ENCODE measurements around the gene C6.

C6 gene

DNA sequence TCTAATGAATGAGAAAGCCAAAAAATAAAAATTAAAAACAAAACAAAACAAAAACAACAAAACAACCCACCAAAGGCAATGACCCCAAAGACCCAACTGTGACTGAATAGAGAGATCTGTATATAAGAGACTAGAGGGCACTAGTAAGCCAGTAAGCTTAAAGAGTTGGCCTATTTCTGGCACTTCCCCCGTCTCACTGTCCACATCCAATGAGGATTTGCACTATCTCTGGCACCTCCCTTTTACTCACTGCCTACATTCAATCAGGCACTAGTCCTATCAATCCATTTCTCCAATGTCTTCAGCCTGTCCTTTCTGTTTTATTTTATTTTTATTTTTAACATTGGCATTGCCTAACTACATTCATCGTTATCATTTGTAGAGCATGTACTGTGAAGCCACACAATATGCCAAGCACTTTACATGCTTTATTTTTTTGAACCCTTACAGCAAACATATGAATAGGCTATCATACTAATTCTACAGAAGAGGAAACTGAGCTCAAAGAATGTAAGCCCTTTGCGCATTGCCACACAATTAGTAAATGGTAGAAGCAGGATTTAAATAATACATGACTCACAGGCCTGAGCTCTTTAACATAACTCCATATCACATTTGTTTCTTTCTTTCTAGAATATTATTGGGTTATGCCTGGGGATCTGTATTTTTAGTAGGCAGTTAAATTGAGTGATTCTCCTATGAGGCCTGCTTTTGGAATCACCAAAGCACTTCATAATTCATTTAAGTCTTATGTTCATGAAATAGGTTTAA lies 70.0 kb downstream of the C6 start:
- H3K27me3 ChIP-seq (ENCODE audit: insufficient read depth, low read length), result no peaks in the 10 kb centered on the region
- H3K36me3 ChIP-seq (ENCODE audit: insufficient read depth, low read length), result no peaks in the 10 kb centered on the region
- H3K27ac ChIP-seq (ENCODE audit: low read depth, low read length), result no peak overlapping the region
- no peaks in the 10 kb centered on the region for H3K79me2 ChIP-seq (ENCODE audit: control insufficient read depth, insufficient read depth, low read length, unreplicated experiment)
- no peaks in the 10 kb centered on the region for H3K4me1 ChIP-seq (ENCODE audit: control insufficient read depth, insufficient read depth, low read length, unreplicated experiment)
- H2AFZ ChIP-seq (ENCODE audit: low read length, unreplicated experiment), result no peak overlapping the region
- H3K4me3 ChIP-seq (ENCODE audit: low read depth, low read length), result no peak overlapping the region

- Histone ChIP-seq H3K4me3 (ENCODE audit: low read depth, low read length) (no peak overlapping the region), H3K4me1 (ENCODE audit: control insufficient read depth, insufficient read depth, low read length, unreplicated experiment) (no peaks in the 10 kb centered on the region), H3K36me3 (ENCODE audit: insufficient read depth, low read length) (no peaks in the 10 kb centered on the region), H3K27me3 (ENCODE audit: insufficient read depth, low read length) (no peaks in the 10 kb centered on the region), H3K79me2 (ENCODE audit: control insufficient read depth, insufficient read depth, low read length, unreplicated experiment) (no peaks in the 10 kb centered on the region), H2AFZ (ENCODE audit: low read length, unreplicated experiment) (no peak overlapping the region), H3K27ac (ENCODE audit: low read depth, low read length) (no peak overlapping the region)
Observed at GRCh38 chr5:41127967-41128690, 85.2 kb downstream of the C6 start.

DNA sequence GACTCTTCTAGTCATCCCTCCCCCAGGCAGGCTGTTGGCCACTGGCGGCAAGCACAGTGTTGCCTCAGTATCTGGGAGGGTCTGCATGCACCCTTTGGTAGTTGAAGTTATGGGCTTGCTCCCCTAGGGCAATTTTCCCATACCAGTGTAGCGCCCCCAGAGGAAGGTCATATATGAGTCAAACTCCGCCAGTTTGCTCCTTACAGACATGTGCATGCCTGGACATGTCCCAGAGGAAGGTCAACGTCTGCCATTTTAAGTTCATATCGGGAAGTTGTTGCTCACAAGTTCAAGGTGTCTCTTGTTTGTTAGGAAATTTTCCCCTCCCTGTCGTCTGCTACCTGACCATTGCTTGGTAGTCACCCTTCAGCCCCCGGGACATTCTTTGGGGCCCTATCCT lies 90.9 kb downstream of the C6 start:
- Histone ChIP-seq H3K4me1 (ENCODE audit: control insufficient read depth, insufficient read depth, low read length, unreplicated experiment) (no peaks in the 10 kb centered on the region), H3K36me3 (ENCODE audit: insufficient read depth, low read length) (no peaks in the 10 kb centered on the region), H3K27ac (ENCODE audit: low read depth, low read length) (no peak overlapping the region), H3K4me3 (ENCODE audit: low read depth, low read length) (no peak overlapping the region), H2AFZ (ENCODE audit: low read length, unreplicated experiment) (no peak overlapping the region), H3K27me3 (ENCODE audit: insufficient read depth, low read length) (no peaks in the 10 kb centered on the region), H3K79me2 (ENCODE audit: control insufficient read depth, insufficient read depth, low read length, unreplicated experiment) (no peaks in the 10 kb centered on the region)

DNA sequence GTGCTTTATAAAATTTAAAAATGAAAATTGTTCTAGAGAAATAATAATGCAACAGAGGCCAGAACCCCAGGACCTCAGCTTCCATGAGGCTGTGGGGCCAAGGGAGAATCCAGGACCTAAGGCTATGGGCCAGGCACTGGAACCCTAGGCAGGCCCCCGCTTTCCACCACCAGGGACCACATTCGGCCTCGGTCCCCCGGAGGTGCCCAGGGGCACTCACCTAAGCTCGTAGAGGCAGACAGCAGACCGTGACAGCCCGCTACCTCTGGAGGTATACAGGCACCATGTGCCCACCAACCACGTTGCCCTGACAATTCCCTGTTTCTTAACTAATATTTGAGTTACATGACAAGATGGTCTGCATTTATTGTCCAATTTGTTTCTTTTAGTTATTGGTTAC lies 92.7 kb downstream of the C6 start:
- Histone ChIP-seq H3K36me3 (ENCODE audit: insufficient read depth, low read length) (no peaks in the 10 kb centered on the region), H3K27ac (ENCODE audit: low read depth, low read length) (no peak overlapping the region), H3K4me3 (ENCODE audit: low read depth, low read length) (no peak overlapping the region), H3K4me1 (ENCODE audit: control insufficient read depth, insufficient read depth, low read length, unreplicated experiment) (peaks cover 5% of the 10 kb centered on the region), H3K27me3 (ENCODE audit: insufficient read depth, low read length) (no peaks in the 10 kb centered on the region), H2AFZ (ENCODE audit: low read length, unreplicated experiment) (no peak overlapping the region), H3K79me2 (ENCODE audit: control insufficient read depth, insufficient read depth, low read length, unreplicated experiment) (no peaks in the 10 kb centered on the region)

DNA sequence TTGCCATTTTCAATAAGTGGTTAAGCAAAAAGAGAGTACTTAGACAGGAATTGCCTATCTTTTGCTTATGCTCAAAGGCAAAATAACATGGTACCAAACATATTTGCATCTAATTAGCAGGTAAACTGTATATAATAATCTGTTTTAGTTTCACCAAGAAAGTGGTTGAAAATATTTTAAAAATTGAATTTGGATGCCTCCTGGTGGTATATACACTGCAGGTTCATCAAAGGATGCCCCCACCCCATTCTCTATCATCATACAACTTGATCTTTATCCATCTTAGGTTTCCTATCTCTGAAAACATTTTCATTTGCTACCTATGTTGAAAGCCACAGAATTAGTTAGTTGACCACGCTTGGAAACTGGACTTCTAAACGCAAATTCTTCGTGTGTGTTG lies 95.2 kb downstream of the C6 start:
- Histone ChIP-seq H3K4me3 (ENCODE audit: low read depth, low read length) (no peak overlapping the region), H3K36me3 (ENCODE audit: insufficient read depth, low read length) (no peaks in the 10 kb centered on the region), H3K27me3 (ENCODE audit: insufficient read depth, low read length) (no peaks in the 10 kb centered on the region), H3K27ac (ENCODE audit: low read depth, low read length) (no peak overlapping the region), H3K79me2 (ENCODE audit: control insufficient read depth, insufficient read depth, low read length, unreplicated experiment) (no peaks in the 10 kb centered on the region), H3K4me1 (ENCODE audit: control insufficient read depth, insufficient read depth, low read length, unreplicated experiment) (peaks cover 12% of the 10 kb centered on the region), H2AFZ (ENCODE audit: low read length, unreplicated experiment) (no peak overlapping the region)

GRCh38 chr5:41115281-41115680 lies 98.1 kb downstream of the C6 start:
- H3K27ac ChIP-seq (ENCODE audit: low read depth, low read length), result peak overlapping the region; percentile 62
- no peaks in the 10 kb centered on the region for H3K79me2 ChIP-seq (ENCODE audit: control insufficient read depth, insufficient read depth, low read length, unreplicated experiment)
- no peaks in the 10 kb centered on the region for H3K36me3 ChIP-seq (ENCODE audit: insufficient read depth, low read length)
- peak overlapping the region; percentile 82 for H2AFZ ChIP-seq (ENCODE audit: low read length, unreplicated experiment)
- no peaks in the 10 kb centered on the region for H3K27me3 ChIP-seq (ENCODE audit: insufficient read depth, low read length)
- H3K4me3 ChIP-seq (ENCODE audit: low read depth, low read length), result no peak overlapping the region
- H3K4me1 ChIP-seq (ENCODE audit: control insufficient read depth, insufficient read depth, low read length, unreplicated experiment), result peaks cover 12% of the 10 kb centered on the region

DNA sequence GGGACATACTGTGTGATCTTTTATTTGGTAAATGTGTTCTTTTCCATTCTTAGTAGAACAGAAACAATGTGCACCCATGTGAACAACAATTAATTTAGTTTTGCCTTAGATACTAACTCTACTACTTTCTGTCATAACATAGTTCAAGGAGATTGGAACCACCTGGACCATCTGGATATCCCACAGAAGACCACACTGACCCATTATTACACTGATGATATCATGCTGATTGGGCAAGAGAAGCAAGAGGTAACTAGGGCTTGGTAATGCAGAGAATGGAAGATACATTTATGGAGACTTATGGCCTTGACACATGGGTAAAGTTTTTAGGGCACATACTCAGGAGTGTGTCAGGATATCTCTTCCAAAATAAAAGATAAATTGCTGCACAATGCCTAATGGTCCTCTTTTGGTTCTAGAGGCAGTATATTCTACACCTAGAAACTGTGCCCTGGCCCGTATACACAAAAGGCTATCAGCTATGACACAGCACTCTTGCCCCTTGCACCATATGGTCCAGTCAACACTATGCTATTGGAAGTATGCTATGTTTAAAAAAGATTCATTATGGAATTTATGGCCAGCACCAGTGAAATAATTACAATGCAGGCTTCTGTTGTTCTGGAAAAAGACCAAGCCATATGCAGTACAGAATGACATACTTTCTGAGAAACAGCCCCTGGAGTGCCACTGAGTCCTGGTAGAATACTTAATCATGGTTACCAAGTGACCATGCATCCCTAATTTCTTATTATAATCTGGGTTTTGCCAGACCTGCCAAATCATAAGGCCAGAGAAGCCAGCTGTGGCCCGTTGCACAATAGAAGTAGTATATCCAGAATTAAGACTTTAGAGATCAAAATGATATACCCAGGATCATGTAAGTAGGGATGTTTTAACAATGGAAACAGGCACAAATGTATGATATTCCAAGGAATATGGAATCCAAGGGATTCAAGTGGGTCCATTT lies 100.6 kb downstream of the C6 start:
- Histone ChIP-seq H3K4me1 (ENCODE audit: control insufficient read depth, insufficient read depth, low read length, unreplicated experiment) (peaks cover 12% of the 10 kb centered on the region), H3K27ac (ENCODE audit: low read depth, low read length) (no peak overlapping the region), H3K4me3 (ENCODE audit: low read depth, low read length) (no peak overlapping the region), H3K36me3 (ENCODE audit: insufficient read depth, low read length) (no peaks in the 10 kb centered on the region), H2AFZ (ENCODE audit: low read length, unreplicated experiment) (no peak overlapping the region), H3K79me2 (ENCODE audit: control insufficient read depth, insufficient read depth, low read length, unreplicated experiment) (no peaks in the 10 kb centered on the region), H3K27me3 (ENCODE audit: insufficient read depth, low read length) (no peaks in the 10 kb centered on the region)

- no peak overlapping the region for H2AFZ ChIP-seq (ENCODE audit: low read length, unreplicated experiment)
- no peak overlapping the region for H3K27ac ChIP-seq (ENCODE audit: low read depth, low read length)
- no peaks in the 10 kb centered on the region for H3K27me3 ChIP-seq (ENCODE audit: insufficient read depth, low read length)
- no peaks in the 10 kb centered on the region for H3K36me3 ChIP-seq (ENCODE audit: insufficient read depth, low read length)
- no peak overlapping the region for H3K4me3 ChIP-seq (ENCODE audit: low read depth, low read length)
- H3K4me1 ChIP-seq (ENCODE audit: control insufficient read depth, insufficient read depth, low read length, unreplicated experiment), result no peaks in the 10 kb centered on the region
- H3K79me2 ChIP-seq (ENCODE audit: control insufficient read depth, insufficient read depth, low read length, unreplicated experiment), result no peaks in the 10 kb centered on the region
Observed at GRCh38 chr5:41109186-41109585, 104.1 kb downstream of the C6 start.

DNA sequence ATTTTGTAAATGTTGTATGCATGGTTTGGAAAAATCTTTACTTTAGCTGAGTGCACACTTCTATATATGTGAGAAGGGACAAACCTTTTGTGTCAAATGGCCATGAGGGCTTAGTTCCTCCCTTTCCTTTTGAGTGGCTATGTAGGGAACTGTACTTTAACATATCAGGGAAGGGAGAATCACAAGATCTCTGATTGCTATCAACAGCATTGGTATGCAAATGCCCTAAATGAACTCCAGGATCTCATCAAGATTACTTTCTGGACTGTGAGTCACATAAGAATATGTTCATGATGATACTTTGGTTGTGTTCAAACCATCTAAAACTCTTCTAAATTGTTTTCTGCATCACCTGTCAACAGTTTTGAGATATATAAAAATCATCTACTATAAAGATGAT lies 111.0 kb downstream of the C6 start:
- H2AFZ ChIP-seq (ENCODE audit: low read length, unreplicated experiment), result no peak overlapping the region
- no peak overlapping the region for H3K27ac ChIP-seq (ENCODE audit: low read depth, low read length)
- no peaks in the 10 kb centered on the region for H3K36me3 ChIP-seq (ENCODE audit: insufficient read depth, low read length)
- no peaks in the 10 kb centered on the region for H3K79me2 ChIP-seq (ENCODE audit: control insufficient read depth, insufficient read depth, low read length, unreplicated experiment)
- H3K4me3 ChIP-seq (ENCODE audit: low read depth, low read length), result no peak overlapping the region
- no peaks in the 10 kb centered on the region for H3K27me3 ChIP-seq (ENCODE audit: insufficient read depth, low read length)
- H3K4me1 ChIP-seq (ENCODE audit: control insufficient read depth, insufficient read depth, low read length, unreplicated experiment), result no peaks in the 10 kb centered on the region

- Histone ChIP-seq H3K27me3 (ENCODE audit: insufficient read depth, low read length) (no peaks in the 10 kb centered on the region), H3K4me1 (ENCODE audit: control insufficient read depth, insufficient read depth, low read length, unreplicated experiment) (no peaks in the 10 kb centered on the region), H3K4me3 (ENCODE audit: low read depth, low read length) (no peak overlapping the region), H3K36me3 (ENCODE audit: insufficient read depth, low read length) (no peaks in the 10 kb centered on the region), H2AFZ (ENCODE audit: low read length, unreplicated experiment) (no peak overlapping the region), H3K27ac (ENCODE audit: low read depth, low read length) (no peak overlapping the region), H3K79me2 (ENCODE audit: control insufficient read depth, insufficient read depth, low read length, unreplicated experiment) (no peaks in the 10 kb centered on the region)
Observed at GRCh38 chr5:41097642-41098041, 115.7 kb downstream of the C6 start.

Data from ACC112 (cell line).